ENCODE measurements around the gene FBRSL1.

FBRSL1 gene

GRCh38 chr12:132560614-132561426 lies 70.9 kb downstream of the FBRSL1 start:
- DNase-seq, result peak; percentile 80
